OCI-LY3 (cell line): ENCODE results near the gene ARMC2.

ENCODE experiments used
- CTCF ChIP-seq: fragments of 200-600, 300-600 bp; sonication (generic); IDR thresholded peaks from 2 replicates; pipeline ENCODE4 v1.5.1; 2014; ENCODE audit warnings: antibody characterized with exemption, low read length, low read depth
- EZH2phosphoT487 ChIP-seq: fragments of 200-600 bp; shearing (Covaris generic); IDR thresholded peaks from 2 replicates; pipeline ENCODE4 v1.6.1; 2018; ENCODE audit warnings: antibody characterized with exemption, mixed run types, low read depth

- TF ChIP-seq CTCF: no peak
- no peak for TF ChIP-seq EZH2phosphoT487
Measured at GRCh38 chr6:108985301-108985700, 137.1 kb downstream of the ARMC2 start.
